C4-2B (cell line): ENCODE measurements around the gene TRIM75.

ENCODE experiments used
- CTCF ChIP-seq: fragments of 450-650 bp; conservative IDR thresholded peaks from 2 replicates; pipeline ENCODE4 v1.5.1; 2017; ENCODE audit warnings: mild to moderate bottlenecking
- ZFX ChIP-seq: fragments of 450-650 bp; IDR thresholded peaks from 2 replicates; pipeline ENCODE4 v1.6.1; 2017

DNA sequence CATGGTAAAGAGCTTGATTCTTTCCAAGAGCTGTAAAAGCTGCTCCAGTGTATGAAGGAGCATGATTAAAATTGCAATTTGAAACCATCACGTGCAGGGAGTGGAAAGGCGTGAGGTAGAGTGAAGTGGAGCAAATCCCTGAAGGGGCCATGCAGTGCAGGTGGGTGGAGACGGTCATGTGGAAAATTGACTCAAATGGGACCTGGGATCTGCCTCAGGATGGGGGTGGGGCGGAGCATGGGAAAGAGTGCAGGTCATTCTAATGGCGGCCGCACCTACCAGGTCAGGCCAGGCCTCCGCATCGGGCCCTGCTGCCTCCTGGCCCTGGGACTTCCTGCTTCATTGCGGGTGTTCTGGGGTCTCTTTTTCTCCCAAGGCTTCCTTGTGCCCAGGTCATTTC is 47.2 kb upstream of the TRIM75 start:
- TF ChIP-seq CTCF (no peak), ZFX (no peak)
